ENCODE results near the gene HNRNPC. TPM values are rescaled to one million over a fixed set of nuclear protein-coding genes. Genes with fewer than 3 reads are reported as not detected.
"Not testable (repeated sequence)": the region's sequence is repeated elsewhere in the genome, so short reads cannot be mapped to it uniquely, and the experiment has no call there.

The HNRNPC gene
- total RNA-seq, 1 donor from 2014 or later: 1,872 TPM

- peak overlapping the region; percentile 78 for H3K4me3 Mint-ChIP-seq
- H3K36me3 ChIP-seq: no peaks in the 10 kb centered on the region
- peak overlapping the region; percentile 41 for H3K9ac ChIP-seq
- H3K4me3 ChIP-seq: peak overlapping the region; percentile 60
- H2AFZ ChIP-seq (replicated peaks): peak overlapping the region; percentile 96
- H3K9me3 ChIP-seq (ENCODE audit: low read depth): no peaks in the 10 kb centered on the region
- no peak for DNase-seq (ENCODE audit: low spot score)
- peak overlapping the region; percentile 83 for H3K4me2 ChIP-seq
- TF ChIP-seq EZH2phosphoT487 (IDR thresholded peaks at IDR 0.05) (no peak), CTCF (IDR thresholded peaks at IDR 0.05) (no peak), EZH2 (IDR thresholded peaks at IDR 0.05) (no peak)
- no peaks in the 10 kb centered on the region for H3K27me3 ChIP-seq
- no peaks in the 10 kb centered on the region for H3K79me2 ChIP-seq (ENCODE audit: low read depth)
- peak overlapping the region; percentile 38 for H3K27ac Mint-ChIP-seq
- no peaks in the 10 kb centered on the region for H3K9me3 Mint-ChIP-seq
- peaks cover 19% of the 10 kb centered on the region for H3K4me1 ChIP-seq
- no peak overlapping the region for H3K27ac ChIP-seq
- no peaks in the 10 kb centered on the region for H4K20me1 ChIP-seq (ENCODE audit: low read depth)
- no peaks in the 10 kb centered on the region for H3K36me3 Mint-ChIP-seq
- peaks cover 26% of the 10 kb centered on the region for H3K4me1 Mint-ChIP-seq
- peaks cover 5% of the 10 kb centered on the region for H3K27me3 Mint-ChIP-seq (ENCODE audit: insufficient read depth, low read depth)
- peaks cover 35% of the 10 kb centered on the region for H3F3A ChIP-seq (ENCODE audit: low read depth)
Measured at GRCh38 chr14:21308132-21308478, 38.9 kb upstream of the HNRNPC start.

- peaks cover 35% of the 10 kb centered on the region for H3F3A ChIP-seq (ENCODE audit: low read depth)
- peaks cover 19% of the 10 kb centered on the region for H3K4me1 ChIP-seq
- H3K27ac Mint-ChIP-seq: no peak overlapping the region
- peaks cover 5% of the 10 kb centered on the region for H3K27me3 Mint-ChIP-seq (ENCODE audit: insufficient read depth, low read depth)
- no peak for DNase-seq (ENCODE audit: low spot score)
- H3K27ac ChIP-seq: no peak overlapping the region
- H3K36me3 ChIP-seq: no peaks in the 10 kb centered on the region
- no peak overlapping the region for H3K9ac ChIP-seq
- H2AFZ ChIP-seq (replicated peaks): peak overlapping the region; percentile 96
- no peaks in the 10 kb centered on the region for H4K20me1 ChIP-seq (ENCODE audit: low read depth)
- peak overlapping the region; percentile 60 for H3K4me3 ChIP-seq
- no peaks in the 10 kb centered on the region for H3K9me3 ChIP-seq (ENCODE audit: low read depth)
- H3K4me2 ChIP-seq: peak overlapping the region; percentile 83
- no peaks in the 10 kb centered on the region for H3K27me3 ChIP-seq
- no peak for TF ChIP-seq EZH2 (IDR thresholded peaks at IDR 0.05)
- TF ChIP-seq EZH2phosphoT487 (IDR thresholded peaks at IDR 0.05): no peak
- TF ChIP-seq CTCF (IDR thresholded peaks at IDR 0.05): no peak
- peaks cover 26% of the 10 kb centered on the region for H3K4me1 Mint-ChIP-seq
- H3K9me3 Mint-ChIP-seq: no peaks in the 10 kb centered on the region
- H3K36me3 Mint-ChIP-seq: no peaks in the 10 kb centered on the region
- H3K4me3 Mint-ChIP-seq: peak overlapping the region; percentile 78
- no peaks in the 10 kb centered on the region for H3K79me2 ChIP-seq (ENCODE audit: low read depth)
Measured at GRCh38 chr14:21307637-21308036, 38.4 kb upstream of the HNRNPC start.

GRCh38 chr14:21302836-21303140 is 33.5 kb upstream of the HNRNPC start:
- H2AFZ ChIP-seq (replicated peaks); H3K9ac ChIP-seq; H3K4me3 ChIP-seq; H3K36me3 Mint-ChIP-seq; H3K4me3 Mint-ChIP-seq; H3K9me3 ChIP-seq (ENCODE audit: low read depth); H3K27ac ChIP-seq; H3K79me2 ChIP-seq (ENCODE audit: low read depth); H3K27ac Mint-ChIP-seq; DNase-seq (ENCODE audit: low spot score); H3K9me3 Mint-ChIP-seq; H3K36me3 ChIP-seq; H3K4me2 ChIP-seq; H4K20me1 ChIP-seq (ENCODE audit: low read depth): not testable (repeated sequence)
- H3K4me1 Mint-ChIP-seq: peaks cover 17% of the 10 kb centered on the region
- Histone ChIP-seq H3F3A (ENCODE audit: low read depth) (peaks cover 13% of the 10 kb centered on the region), H3K4me1 (peaks cover 17% of the 10 kb centered on the region), H3K27me3 (peaks cover 18% of the 10 kb centered on the region)
- peaks cover 12% of the 10 kb centered on the region for H3K27me3 Mint-ChIP-seq (ENCODE audit: insufficient read depth, low read depth)

- no peak overlapping the region for H3K4me3 Mint-ChIP-seq
- peaks cover 13% of the 10 kb centered on the region for H3K4me1 Mint-ChIP-seq
- Histone ChIP-seq H3K79me2 (ENCODE audit: low read depth) (no peaks in the 10 kb centered on the region), H3K9ac (no peak overlapping the region), H3K4me1 (peaks cover 11% of the 10 kb centered on the region), H3F3A (ENCODE audit: low read depth) (peaks cover 8% of the 10 kb centered on the region), H3K36me3 (no peaks in the 10 kb centered on the region), H3K27ac (no peak overlapping the region), H3K4me2 (no peak overlapping the region), H4K20me1 (ENCODE audit: low read depth) (no peaks in the 10 kb centered on the region), H3K9me3 (ENCODE audit: low read depth) (no peaks in the 10 kb centered on the region), H3K4me3 (no peak overlapping the region), H3K27me3 (peaks cover 18% of the 10 kb centered on the region), H2AFZ (replicated peaks) (no peak overlapping the region)
- TF ChIP-seq EZH2 (IDR thresholded peaks at IDR 0.05) (no peak), EZH2phosphoT487 (IDR thresholded peaks at IDR 0.05) (no peak), CTCF (IDR thresholded peaks at IDR 0.05) (no peak)
- H3K27ac Mint-ChIP-seq: no peak overlapping the region
- peaks cover 1% of the 10 kb centered on the region for H3K9me3 Mint-ChIP-seq
- H3K36me3 Mint-ChIP-seq: no peaks in the 10 kb centered on the region
- DNase-seq (ENCODE audit: low spot score): no peak
- H3K27me3 Mint-ChIP-seq (ENCODE audit: insufficient read depth, low read depth): peaks cover 9% of the 10 kb centered on the region
Measured at GRCh38 chr14:21302013-21302835, 33.0 kb upstream of the HNRNPC start.

All from neural progenitor cell (in vitro differentiated cells).